HG02678 (cell line): ENCODE measurements around the gene NPM1.
"Not testable (repeated sequence)": the region's sequence is repeated elsewhere in the genome, so short reads cannot be mapped to it uniquely, and the experiment has no call there.

Experiments
- ATAC-seq: cut with Tn5 transposase; IDR thresholded peaks from one replicate; pipeline ENCODE4 v1.9.1; 2021; ENCODE audit warnings: mild to moderate bottlenecking, moderate library complexity; ENCODE audit not compliant: unreplicated experiment

The NPM1 gene

DNA sequence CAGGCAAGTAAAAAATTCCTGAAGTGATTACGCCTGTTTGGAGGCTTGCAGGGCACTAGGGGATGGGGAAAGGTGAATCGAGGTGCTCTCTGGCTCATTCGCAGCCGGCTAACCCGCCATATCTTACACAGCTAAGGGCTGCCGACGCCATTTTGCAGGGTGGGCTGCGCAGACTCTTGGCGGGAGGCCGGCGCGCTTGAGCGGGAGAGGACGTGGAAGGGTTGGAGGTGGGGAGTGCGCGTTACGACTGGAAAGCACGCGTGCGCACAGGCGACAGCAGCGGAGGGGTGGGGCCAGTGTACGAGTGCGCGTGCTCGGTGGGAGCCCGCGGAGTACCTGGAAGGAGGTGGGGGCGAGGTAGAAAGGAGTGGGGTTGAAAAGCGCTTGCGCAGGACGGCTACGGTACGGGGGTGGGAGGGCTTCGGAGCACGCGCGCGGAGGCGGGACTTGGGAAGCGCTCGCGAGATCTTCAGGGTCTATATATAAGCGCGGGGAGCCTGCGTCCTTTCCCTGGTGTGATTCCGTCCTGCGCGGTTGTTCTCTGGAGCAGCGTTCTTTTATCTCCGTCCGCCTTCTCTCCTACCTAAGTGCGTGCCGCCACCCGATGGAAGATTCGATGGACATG lies at the start of gene NPM1:
NPM1 (plus strand) TSS at position 505 of the 625 bp plus-strand sequence; CDS start at position 605, 100 bp downstream.
- peak; percentile 86 for ATAC-seq

GRCh38 chr5:171340042-171340441 lies 47.6 kb upstream of the NPM1 start:
- ATAC-seq: no peak

DNA sequence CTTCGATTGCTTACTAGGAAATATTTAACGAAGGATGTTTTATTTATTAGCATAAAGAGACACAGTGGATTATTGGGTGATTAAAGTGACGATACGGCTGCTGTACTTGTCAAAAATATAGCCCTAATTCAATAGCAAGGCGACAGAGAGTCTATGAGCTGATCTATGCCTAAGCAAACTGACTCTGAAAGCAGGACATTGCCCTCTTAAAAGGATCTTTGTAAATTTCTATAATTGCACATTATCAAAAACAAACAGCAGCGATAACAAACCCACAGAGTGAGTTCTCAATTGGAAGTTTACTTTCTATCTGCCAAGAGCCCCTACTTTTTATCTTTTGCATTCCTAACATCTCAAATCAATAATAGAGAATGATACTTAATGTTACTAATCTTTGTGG lies 47.2 kb upstream of the NPM1 start:
- ATAC-seq: no peak

DNA sequence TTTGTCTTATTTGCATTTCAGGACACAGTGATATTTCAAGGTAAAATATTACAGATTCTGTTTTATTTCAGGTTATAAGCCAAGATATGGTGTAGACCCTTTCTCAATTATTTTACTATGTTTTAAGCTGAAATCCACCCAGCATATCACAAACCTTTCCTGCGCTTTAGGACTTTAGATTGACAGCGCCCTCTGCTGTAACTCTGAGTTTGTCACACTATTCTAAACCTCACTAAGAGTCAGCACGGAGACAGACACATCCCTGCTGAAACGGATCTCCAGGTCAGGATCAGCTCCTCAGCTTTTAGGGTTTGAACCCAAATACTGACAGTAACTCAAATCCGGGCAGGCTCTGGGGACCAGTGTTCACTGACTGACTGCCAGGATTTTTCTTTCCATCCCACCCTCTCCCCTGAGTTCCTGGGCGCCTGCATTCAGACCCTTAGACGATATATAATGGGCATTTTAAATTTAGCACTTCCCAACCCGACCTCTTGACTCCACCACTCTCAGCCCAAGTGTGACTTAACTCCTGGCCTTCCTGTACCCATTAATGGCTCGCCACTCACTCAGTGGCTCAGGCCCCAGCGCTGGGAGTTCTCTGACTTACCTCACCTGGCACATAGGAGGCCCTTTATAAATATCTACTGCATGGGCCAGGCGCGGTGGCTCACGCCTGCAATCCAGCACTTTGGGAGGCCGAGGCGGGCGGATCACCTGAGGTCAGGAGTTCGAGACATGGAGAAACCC lies 45.1 kb upstream of the NPM1 start:
- peak; percentile 69 for ATAC-seq

DNA sequence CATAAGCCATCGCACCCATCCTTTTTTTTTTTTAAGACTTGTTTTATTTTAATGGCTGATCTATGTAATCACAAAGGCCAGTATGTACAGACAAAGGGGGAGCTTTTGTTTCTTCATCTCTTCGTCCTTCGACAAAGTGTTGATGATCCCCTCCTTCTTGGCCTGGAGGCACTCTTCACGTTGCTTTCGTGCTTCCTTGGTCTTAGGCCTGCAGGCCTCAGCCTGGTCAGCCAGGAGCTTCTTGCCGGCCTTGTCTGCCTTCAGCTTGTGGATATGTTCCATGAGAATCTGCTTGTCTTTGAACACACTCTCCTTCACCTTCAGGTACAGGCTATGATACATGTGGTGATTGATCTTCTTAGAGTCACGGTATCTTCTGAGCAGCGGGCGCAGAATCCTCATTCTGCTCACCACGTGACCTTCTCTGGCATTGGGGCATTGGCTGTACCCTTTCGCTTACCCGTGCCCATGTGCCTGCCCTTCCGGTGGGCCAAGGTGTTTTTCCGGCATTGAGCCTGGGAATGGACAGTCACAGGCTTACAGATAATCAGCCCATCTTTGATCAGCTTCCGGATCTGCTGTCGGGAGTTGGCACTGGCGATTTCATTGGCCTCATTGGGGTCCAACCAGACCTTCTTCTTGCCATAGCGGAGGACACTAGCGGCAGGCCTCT lies 42.6 kb upstream of the NPM1 start:
- ATAC-seq: no peak

- ATAC-seq: no peak
These were observed 36.0 kb upstream of the NPM1 start for GRCh38 chr5:171351536-171352073.

DNA sequence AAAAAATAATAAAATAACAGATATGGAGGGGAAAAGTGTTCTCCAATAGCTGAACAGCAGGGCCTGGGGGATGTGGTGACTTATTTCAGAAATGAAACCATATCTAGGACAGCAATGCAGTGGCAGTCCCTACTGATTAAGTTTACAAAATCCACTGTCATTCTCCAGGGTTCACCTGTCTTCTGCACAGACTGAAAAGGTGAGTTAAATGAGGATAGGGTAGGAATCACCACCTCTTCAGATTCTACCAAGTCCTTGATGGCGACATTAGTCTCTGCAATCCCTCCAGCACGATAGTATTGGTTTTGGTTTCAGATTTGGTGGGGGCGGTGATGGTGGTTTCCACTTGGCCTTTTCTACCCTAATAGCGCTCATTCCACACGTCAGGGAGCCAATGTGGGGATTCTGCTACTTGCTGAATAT lies 32.3 kb upstream of the NPM1 start:
- peak; percentile 95 for ATAC-seq

- ATAC-seq: no peak
These were observed 29.8 kb upstream of the NPM1 start for GRCh38 chr5:171357843-171358242.

DNA sequence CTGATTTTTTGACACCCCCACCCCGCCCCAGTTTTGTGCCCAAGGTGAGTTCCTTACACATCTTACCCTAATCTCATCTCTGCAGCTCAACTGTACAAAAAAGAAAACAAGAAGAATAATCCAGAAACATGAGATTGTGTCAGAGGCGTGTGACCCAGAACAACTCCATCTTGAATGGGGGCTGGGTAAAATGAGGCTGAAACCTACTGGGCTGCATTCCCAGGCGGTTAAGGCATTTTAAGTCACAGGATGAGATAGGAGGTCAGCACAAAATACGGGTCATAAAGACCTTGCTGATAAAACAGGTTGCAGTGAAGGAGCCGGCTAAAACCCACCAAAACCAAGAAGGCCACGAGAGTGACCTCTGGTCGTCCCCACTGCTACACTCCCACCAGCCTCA lies 26.5 kb upstream of the NPM1 start:
- ATAC-seq: not testable (repeated sequence)

DNA sequence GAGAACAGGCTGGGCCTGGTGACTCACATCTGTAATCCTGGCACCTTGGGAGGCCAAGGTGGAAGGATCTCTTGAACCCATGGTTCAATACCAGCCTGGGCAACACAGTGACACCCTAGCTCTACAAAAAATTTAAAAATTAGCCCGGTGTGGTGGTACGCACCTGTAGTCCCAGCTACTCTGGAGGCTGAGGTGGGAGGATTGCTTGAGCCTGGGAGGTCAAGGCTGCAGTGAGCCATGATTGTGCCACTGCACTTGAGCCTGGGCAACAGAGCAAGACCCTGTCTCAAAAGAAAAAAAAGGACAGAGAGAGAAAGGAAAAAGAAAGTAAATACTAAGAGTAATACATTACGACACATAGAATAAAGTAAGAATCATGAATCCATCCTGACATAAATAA lies 24.4 kb upstream of the NPM1 start:
- ATAC-seq: not testable (repeated sequence)

- peak; percentile 67 for ATAC-seq
These were observed 23.8 kb upstream of the NPM1 start for GRCh38 chr5:171363846-171364245.

DNA sequence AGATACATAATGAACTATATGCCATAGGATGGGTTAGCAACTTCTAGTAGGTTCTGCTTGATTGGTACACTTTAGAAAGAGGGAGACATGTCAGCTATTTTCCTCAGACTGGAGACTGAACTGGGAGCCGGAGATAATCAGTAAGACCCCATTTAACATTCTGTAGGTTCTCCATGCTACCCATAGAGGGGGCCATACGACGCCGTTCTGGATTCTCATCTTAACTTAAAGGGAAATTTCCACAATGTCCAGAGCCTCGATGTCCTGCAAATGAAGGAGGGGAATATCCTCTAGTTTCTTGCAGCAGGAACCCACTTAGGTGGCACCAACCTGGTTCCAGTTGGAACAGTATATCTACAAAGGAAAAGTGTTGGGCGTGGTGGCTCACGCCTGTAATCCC lies 22.3 kb upstream of the NPM1 start:
- no peak for ATAC-seq

DNA sequence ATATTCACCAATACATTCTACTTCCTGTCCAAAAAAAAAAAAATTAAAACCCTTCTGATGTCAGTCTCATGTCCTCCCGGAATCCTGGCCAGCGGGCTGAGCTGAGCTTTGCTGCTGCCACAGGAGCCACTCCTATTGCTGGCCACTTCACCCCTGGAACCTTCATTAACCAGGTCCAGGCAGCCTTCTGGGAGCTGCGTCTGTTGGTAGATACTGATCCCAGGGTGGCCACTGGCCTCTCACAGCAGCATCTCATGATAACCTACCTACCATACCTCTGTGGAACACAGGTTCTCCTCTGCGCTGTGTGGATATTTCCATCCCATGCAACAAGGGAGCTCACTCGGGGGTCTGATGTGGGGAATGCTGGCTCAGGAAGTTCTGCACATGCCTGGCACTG lies 21.0 kb upstream of the NPM1 start:
- no peak for ATAC-seq

DNA sequence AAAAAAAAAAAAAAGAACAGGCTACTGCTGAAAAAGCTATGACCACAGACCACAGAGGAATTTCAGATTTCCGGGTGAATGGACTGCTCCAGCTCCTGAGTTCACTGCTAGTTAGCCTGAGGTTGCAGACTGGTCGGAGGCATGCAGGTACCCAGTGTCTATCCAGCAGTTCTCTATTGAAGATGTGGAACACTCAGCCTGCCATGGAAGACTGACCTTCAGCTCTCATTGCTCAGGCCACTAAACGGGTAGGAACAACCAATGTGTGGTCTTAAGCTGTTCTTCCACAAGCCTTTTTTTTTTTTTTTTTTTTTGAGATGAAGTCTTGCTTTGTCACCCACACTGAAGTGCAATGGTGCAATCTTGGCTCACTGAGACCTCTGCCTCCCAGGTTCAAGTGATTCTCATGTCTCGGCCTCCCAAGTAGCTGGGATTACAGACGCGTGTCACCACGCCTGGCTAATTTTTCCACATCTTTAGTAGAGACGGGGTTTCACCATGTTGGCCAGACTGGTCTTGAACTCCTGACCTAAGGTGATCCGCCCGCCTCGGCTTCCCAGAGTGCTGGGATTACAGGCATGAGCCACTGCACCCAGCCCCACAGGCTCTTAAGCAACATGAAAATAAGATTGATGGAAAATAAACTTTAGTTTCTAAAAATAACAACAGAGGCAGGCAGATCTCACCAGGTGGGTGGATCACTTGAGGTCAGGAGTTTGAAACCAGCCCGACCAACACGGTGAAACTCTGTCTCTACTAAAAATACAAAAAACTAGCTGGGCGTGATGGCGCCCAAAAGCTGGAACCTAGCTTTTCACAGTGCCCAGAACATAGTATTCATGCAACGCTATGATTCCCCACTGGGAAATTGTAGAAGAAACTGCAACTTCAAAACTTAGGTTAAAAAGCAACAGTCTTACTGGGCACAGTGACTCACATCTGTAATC lies 20.0 kb upstream of the NPM1 start:
- peak; percentile 47 for ATAC-seq

DNA sequence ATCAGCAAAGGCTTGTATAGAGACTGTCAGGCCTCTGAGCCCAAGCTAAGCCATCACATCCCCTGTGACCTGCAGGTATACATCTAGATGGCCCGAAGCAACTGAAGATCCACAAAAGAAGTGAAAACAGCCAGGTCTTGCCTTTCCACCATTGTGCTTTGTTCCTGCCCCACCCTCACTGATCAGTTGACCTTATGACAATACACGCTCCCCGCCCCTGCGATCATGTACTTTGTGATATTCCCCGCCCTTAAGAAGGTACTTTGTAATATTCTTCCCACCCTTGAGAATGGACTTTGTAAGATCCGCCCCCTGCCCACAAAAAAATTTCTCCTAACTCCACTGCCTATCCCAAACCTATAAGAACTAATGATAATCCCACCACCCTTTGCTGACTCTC lies 18.6 kb upstream of the NPM1 start:
- ATAC-seq: no peak

DNA sequence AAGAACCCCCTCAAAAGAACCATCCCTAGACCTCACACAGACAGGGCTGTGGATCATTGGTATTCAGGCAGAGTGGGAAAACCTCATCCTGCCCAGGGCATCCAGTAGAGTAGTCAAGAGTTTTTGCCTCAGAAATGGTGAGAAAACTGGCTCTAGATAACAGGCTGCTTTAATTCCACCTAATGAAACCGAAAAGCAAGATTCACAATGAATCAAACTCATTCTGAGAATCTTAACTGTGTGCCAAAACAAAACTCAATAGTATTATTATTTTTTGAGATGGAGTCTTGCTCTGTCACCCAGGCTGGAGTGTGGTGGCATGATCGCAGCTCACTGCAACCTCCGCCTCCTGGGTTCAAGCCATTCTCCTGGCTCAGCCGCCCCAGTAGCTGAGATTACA lies 17.8 kb upstream of the NPM1 start:
- no peak for ATAC-seq

GRCh38 chr5:171370881-171371280 lies 16.8 kb upstream of the NPM1 start:
- not testable (repeated sequence) for ATAC-seq

GRCh38 chr5:171371326-171371725 lies 16.3 kb upstream of the NPM1 start:
- no peak for ATAC-seq

DNA sequence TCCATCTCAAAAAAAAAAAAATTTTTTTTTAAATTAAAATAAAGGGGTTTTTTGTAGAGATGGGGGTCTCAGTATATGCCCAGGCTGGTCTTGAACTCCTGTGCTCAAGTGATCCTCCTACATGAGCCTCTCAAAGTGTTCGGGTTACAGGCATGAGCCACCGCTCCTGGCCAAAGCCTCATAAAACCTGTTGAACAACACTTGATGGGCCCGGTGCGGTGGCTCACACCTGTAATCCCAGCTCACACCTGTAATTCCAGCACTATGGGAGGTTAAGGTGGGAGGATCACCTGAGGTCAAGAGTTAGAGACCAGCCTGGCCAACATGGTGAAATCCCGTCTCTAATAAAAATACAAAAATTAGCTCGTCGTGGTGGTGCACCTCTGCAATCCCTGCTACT lies 7.7 kb upstream of the NPM1 start:
- ATAC-seq: no peak

GRCh38 chr5:171384416-171384815 lies 3.2 kb upstream of the NPM1 start:
- not testable (repeated sequence) for ATAC-seq

DNA sequence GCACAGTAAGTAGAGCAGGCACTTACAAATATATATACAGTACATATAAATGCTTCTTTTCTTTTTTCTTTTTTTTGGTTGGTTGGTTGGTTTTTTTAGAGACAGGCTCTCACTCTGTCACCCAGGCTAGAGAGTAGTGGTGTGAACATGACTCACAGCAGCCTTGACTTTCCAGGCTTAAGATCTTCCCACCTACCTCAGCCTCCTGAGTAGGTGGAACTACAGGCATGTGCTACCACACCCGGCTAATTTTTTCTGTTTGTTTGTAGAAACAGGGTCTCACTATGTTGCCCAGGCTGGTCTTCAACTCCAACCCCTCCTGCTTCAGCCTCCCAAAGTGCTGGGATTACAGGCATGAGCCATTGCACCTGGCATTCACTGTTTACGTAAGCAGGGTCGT lies 2.6 kb upstream of the NPM1 start:
- ATAC-seq: not testable (repeated sequence)
